ENCODE results near the gene VIT. TPM values are rescaled to one million over a fixed set of nuclear protein-coding genes. Genes with fewer than 3 reads are reported as not detected.

Gene VIT
- total and polyA plus RNA-seq, 2 experiments from 2014 or later = not detected

DNA sequence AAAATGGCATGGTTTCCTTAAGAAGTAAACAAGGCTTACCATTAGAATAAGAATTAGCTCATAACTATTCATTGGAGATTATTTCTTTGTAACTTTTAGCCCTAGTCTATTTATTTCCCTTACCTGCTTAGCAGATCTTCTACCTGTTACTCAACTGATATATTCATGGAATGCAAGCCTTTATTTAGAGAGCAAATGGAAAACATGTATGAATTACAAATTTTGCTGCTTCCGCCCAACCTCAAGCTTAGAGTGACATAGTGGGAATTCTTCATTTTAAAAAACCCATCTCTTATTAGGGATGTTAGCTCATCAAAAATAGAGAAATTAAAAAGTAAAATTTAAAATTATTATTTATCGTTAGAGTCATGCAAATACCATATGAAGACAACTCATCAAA, 158.9 kb downstream of the VIT start:
- no peak overlapping the region for H3K4me3 Mint-ChIP-seq
- no peak overlapping the region for H3K4me2 ChIP-seq
- TF ChIP-seq CREB1 (CRISPR knock-in tag; IDR thresholded peaks at IDR 0.05; ENCODE audit: low read depth) (no peak), ZNF114 (CRISPR knock-in tag; IDR thresholded peaks at IDR 0.05) (no peak), POLR2AphosphoS5 (IDR thresholded peaks at IDR 0.05; ENCODE audit: low read depth) (no peak), JUNB (IDR thresholded peaks at IDR 0.05; ENCODE audit: unreplicated experiment) (no peak), EZH2phosphoT487 (IDR thresholded peaks at IDR 0.05; ENCODE audit: unreplicated experiment) (no peak), EZH2 (IDR thresholded peaks at IDR 0.05; ENCODE audit: low read depth, unreplicated experiment) (no peak)
- TF ChIP-seq, protein P1, sequence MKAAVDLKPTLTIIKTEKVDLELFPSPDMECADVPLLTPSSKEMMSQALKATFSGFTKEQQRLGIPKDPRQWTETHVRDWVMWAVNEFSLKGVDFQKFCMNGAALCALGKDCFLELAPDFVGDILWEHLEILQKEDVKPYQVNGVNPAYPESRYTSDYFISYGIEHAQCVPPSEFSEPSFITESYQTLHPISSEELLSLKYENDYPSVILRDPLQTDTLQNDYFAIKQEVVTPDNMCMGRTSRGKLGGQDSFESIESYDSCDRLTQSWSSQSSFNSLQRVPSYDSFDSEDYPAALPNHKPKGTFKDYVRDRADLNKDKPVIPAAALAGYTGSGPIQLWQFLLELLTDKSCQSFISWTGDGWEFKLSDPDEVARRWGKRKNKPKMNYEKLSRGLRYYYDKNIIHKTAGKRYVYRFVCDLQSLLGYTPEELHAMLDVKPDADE (IDR thresholded peaks at IDR 0.05) = no peak
- TF ChIP-seq, protein P2, sequence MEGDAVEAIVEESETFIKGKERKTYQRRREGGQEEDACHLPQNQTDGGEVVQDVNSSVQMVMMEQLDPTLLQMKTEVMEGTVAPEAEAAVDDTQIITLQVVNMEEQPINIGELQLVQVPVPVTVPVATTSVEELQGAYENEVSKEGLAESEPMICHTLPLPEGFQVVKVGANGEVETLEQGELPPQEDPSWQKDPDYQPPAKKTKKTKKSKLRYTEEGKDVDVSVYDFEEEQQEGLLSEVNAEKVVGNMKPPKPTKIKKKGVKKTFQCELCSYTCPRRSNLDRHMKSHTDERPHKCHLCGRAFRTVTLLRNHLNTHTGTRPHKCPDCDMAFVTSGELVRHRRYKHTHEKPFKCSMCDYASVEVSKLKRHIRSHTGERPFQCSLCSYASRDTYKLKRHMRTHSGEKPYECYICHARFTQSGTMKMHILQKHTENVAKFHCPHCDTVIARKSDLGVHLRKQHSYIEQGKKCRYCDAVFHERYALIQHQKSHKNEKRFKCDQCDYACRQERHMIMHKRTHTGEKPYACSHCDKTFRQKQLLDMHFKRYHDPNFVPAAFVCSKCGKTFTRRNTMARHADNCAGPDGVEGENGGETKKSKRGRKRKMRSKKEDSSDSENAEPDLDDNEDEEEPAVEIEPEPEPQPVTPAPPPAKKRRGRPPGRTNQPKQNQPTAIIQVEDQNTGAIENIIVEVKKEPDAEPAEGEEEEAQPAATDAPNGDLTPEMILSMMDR (conservative IDR thresholded peaks at IDR 0.05; ENCODE audit: low read depth in 2 of 2) = no peak
- TF ChIP-seq, protein P3, sequence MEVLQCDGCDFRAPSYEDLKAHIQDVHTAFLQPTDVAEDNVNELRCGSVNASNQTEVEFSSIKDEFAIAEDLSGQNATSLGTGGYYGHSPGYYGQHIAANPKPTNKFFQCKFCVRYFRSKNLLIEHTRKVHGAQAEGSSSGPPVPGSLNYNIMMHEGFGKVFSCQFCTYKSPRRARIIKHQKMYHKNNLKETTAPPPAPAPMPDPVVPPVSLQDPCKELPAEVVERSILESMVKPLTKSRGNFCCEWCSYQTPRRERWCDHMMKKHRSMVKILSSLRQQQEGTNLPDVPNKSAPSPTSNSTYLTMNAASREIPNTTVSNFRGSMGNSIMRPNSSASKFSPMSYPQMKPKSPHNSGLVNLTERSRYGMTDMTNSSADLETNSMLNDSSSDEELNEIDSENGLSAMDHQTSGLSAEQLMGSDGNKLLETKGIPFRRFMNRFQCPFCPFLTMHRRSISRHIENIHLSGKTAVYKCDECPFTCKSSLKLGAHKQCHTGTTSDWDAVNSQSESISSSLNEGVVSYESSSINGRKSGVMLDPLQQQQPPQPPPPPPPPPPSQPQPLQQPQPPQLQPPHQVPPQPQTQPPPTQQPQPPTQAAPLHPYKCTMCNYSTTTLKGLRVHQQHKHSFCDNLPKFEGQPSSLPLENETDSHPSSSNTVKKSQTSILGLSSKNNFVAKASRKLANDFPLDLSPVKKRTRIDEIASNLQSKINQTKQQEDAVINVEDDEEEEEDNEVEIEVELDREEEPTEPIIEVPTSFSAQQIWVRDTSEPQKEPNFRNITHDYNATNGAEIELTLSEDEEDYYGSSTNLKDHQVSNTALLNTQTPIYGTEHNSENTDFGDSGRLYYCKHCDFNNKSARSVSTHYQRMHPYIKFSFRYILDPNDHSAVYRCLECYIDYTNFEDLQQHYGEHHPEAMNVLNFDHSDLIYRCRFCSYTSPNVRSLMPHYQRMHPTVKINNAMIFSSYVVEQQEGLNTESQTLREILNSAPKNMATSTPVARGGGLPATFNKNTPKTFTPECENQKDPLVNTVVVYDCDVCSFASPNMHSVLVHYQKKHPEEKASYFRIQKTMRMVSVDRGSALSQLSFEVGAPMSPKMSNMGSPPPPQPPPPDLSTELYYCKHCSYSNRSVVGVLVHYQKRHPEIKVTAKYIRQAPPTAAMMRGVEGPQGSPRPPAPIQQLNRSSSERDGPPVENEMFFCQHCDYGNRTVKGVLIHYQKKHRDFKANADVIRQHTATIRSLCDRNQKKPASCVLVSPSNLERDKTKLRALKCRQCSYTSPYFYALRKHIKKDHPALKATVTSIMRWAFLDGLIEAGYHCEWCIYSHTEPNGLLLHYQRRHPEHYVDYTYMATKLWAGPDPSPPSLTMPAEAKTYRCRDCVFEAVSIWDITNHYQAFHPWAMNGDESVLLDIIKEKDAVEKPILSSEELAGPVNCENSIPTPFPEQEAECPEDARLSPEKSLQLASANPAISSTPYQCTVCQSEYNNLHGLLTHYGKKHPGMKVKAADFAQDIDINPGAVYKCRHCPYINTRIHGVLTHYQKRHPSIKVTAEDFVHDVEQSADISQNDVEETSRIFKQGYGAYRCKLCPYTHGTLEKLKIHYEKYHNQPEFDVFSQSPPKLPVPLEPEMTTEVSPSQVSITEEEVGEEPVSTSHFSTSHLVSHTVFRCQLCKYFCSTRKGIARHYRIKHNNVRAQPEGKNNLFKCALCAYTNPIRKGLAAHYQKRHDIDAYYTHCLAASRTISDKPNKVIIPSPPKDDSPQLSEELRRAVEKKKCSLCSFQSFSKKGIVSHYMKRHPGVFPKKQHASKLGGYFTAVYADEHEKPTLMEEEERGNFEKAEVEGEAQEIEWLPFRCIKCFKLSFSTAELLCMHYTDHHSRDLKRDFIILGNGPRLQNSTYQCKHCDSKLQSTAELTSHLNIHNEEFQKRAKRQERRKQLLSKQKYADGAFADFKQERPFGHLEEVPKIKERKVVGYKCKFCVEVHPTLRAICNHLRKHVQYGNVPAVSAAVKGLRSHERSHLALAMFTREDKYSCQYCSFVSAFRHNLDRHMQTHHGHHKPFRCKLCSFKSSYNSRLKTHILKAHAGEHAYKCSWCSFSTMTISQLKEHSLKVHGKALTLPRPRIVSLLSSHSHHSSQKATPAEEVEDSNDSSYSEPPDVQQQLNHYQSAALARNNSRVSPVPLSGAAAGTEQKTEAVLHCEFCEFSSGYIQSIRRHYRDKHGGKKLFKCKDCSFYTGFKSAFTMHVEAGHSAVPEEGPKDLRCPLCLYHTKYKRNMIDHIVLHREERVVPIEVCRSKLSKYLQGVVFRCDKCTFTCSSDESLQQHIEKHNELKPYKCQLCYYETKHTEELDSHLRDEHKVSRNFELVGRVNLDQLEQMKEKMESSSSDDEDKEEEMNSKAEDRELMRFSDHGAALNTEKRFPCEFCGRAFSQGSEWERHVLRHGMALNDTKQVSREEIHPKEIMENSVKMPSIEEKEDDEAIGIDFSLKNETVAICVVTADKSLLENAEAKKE (CRISPR knock-in tag; IDR thresholded peaks at IDR 0.05) = no peak
- H3K27me3 ChIP-seq (ENCODE audit: insufficient read depth) = no peaks in the 10 kb centered on the region
- H2AFZ ChIP-seq = no peak overlapping the region
- peaks cover 18% of the 10 kb centered on the region for H3K36me3 Mint-ChIP-seq (ENCODE audit: low read depth)
- peaks cover 18% of the 10 kb centered on the region for H3K4me1 ChIP-seq (ENCODE audit: insufficient read depth)
- no peaks in the 10 kb centered on the region for H3K9me3 Mint-ChIP-seq
- H3K4me3 ChIP-seq = no peak overlapping the region
- no peaks in the 10 kb centered on the region for H3K79me2 ChIP-seq (replicated peaks; ENCODE audit: insufficient read depth)
- no peaks in the 10 kb centered on the region for H4K20me1 ChIP-seq (replicated peaks; ENCODE audit: insufficient read depth)
- H3K27ac ChIP-seq (ENCODE audit: low read depth) = no peak overlapping the region
- H3K27ac Mint-ChIP-seq = 0 out of 2 replicates have a peak overlapping the region, but pooled peaks have one; percentile 10
- no peak for ATAC-seq
- no peaks in the 10 kb centered on the region for H3K9me2 ChIP-seq (ENCODE audit: insufficient read depth)
- peaks cover 4% of the 10 kb centered on the region for H3K27me3 Mint-ChIP-seq (ENCODE audit: insufficient read depth, low read depth, poor library complexity)
- peaks cover 5% of the 10 kb centered on the region for H3K4me1 Mint-ChIP-seq
- H3F3A ChIP-seq (replicated peaks; ENCODE audit: low read depth) = no peaks in the 10 kb centered on the region
- H3K36me3 ChIP-seq (ENCODE audit: insufficient read depth) = peaks cover 4% of the 10 kb centered on the region; the same call in 1 of the 2 replicates
- DNase-seq (ENCODE audit: low spot score) = no peak

Data from GM23338 (cell line).